NCI-H1048 (cell line): Measurements from ENCODE around the gene SLC2A4RG.
A peak's percentile ranks its signal among the peaks of the same experiment; 100 is the strongest.

Experiments
- DNase-seq: peaks from one replicate; lab custom pipeline; 2025; lab: John Stamatoyannopoulos, UW

SLC2A4RG gene

GRCh38 chr20:63699466-63700198 is 39.9 kb upstream of the SLC2A4RG start:
- DNase-seq: no peak

- no peak for DNase-seq
Observed at GRCh38 chr20:63700199-63701050, 39.2 kb upstream of the SLC2A4RG start.

GRCh38 chr20:63701051-63701328 is 38.6 kb upstream of the SLC2A4RG start:
- DNase-seq: no peak

- no peak for DNase-seq
Observed at GRCh38 chr20:63701329-63702035, 38.1 kb upstream of the SLC2A4RG start.

DNA sequence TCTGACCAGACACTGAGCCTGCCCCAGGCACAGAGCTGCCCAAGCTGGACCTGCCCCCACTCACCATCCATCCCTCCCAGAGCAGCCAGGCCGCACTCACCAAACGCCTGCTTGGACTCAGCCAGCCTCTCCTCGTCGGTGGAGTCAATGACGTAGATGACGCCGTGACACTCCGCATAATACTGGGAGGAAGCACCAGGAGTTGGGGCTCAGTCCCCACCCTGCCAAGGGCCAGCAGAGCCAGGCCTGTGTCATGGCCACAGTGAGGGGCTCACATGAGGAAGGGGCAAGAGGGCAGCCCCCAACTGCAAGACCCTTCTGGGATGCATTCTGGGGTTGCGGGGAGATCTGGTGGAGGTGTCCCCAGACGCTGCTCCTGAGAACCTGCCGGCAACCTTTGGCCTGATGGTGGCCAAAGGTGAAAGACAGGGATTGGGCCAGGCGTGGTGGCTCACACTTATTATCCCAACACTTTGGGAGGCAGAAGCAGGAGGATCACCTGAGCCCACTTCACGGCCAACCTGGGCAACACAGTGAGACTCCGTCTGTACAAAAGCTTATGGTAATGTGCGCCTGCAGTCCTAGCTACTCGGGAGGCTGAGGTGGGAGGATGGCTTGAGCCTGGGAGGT is 37.4 kb upstream of the SLC2A4RG start:
- DNase-seq: no peak

- no peak for DNase-seq
Observed at GRCh38 chr20:63702751-63703470, 36.7 kb upstream of the SLC2A4RG start.

DNA sequence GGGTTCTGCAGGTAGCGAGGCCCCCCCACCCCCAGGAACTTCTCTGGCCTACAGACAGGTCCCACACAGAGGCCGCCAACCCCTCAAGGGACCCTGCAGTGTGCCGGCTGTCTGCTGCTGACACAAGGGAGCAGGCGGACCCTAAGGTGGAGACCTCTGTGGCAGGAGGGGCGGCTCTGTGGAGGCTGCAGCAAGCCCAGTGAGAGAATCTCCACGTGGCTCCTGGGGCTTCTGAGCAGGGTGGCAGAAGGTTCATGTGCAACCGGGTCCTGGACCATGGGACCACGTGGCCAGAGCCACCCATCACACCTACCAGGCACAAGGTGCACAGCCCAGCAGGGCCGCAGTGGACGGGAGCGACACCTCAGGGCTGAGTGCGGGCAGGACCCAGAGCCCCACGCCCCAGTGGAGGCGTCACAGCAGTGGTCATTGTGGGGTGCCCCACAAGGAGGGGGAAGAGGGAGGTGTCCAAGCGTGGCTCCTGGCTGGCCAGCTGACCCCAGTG is 36.1 kb upstream of the SLC2A4RG start:
- no peak for DNase-seq

DNA sequence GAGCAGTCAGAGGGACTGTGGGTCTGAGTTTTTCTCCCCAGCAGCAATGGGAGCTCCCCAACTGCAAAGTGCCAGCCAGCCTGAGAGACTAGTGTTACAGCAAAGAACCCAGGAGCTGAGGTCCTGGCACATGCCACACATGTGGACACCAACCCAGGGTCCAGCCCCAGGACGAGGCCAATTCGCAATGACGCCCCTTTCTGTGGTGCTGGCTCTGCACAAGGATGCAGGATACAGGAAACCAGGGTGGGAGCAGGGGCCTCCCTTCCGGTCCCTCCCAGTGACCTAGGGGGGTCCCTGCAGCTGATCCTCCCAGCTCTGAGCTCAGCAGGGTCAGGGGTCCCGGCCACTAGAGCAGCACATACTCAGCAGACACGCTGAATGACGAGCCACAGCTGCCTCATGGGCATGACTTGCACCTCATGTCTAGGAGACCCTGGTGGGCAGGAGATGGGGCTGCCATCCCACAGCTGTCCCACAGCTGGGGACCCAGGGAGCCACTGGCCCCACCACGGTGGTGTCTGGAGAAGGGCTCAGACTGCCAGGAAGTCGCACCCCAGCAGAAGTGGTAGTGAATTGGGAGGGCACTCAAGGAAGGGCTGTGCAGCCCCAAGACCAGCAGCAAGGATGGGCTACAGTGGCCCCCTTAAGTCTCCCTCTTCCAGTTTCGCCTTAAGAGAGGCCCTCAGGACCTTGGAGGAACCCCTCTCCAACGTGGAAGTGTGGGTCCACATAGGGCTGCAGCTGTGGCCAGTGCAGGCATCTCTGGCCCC is 35.4 kb upstream of the SLC2A4RG start:
- no peak for DNase-seq

GRCh38 chr20:63704749-63705117 is 34.8 kb upstream of the SLC2A4RG start:
- no peak for DNase-seq

DNA sequence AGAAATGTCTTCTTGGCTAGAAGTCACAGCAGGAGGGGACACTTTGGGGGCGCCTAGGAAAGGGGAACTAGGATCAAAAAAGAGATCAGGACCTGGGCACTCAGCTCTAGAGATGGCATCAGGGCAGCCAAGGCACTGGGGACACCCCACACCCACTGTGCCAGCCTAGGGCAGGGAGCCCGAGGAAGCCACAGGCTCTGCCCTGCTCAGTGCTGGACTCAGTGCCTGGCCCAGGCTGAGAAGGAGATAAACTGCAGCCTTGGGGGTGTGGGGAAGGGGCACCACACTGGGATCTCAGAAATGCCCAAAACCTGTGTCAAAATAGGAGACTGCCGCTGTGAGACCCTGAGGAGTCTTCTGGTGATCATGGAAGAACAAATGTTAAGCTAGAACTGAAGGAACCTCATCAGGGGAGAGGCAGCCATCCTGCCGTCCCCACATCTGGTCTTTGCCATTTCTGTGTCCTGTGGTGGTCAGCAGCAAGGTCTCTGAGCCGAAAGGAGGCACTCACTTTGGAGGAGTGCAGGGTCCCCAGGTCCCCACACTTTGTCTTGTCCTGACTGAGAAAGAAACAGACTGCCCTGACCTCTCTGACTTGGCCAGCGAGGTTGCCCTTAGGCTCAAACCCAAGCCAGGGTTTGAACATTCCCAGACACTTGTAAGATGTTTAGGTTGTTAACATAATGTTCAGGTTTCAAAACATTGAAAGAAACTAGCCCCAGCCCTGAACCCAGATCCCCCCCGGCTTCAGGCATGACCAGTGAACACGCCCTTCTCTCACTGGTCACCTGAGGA is 34.1 kb upstream of the SLC2A4RG start:
- no peak for DNase-seq

- no peak for DNase-seq
Observed at GRCh38 chr20:63706027-63706695, 33.4 kb upstream of the SLC2A4RG start.

- DNase-seq: no peak
Observed at GRCh38 chr20:63706852-63707557, 32.6 kb upstream of the SLC2A4RG start.

GRCh38 chr20:63707558-63708300 is 31.8 kb upstream of the SLC2A4RG start, which contains the start of the genes ARFRP1 and ZGPAT:
Gene ARFRP1 (minus strand): TSS chr20:63707976. CDS start chr20:63707091, 885 bp downstream.
Gene ZGPAT (plus strand): TSS chr20:63708039. CDS start chr20:63708581, 542 bp downstream.
- DNase-seq: peak; percentile 20

DNA sequence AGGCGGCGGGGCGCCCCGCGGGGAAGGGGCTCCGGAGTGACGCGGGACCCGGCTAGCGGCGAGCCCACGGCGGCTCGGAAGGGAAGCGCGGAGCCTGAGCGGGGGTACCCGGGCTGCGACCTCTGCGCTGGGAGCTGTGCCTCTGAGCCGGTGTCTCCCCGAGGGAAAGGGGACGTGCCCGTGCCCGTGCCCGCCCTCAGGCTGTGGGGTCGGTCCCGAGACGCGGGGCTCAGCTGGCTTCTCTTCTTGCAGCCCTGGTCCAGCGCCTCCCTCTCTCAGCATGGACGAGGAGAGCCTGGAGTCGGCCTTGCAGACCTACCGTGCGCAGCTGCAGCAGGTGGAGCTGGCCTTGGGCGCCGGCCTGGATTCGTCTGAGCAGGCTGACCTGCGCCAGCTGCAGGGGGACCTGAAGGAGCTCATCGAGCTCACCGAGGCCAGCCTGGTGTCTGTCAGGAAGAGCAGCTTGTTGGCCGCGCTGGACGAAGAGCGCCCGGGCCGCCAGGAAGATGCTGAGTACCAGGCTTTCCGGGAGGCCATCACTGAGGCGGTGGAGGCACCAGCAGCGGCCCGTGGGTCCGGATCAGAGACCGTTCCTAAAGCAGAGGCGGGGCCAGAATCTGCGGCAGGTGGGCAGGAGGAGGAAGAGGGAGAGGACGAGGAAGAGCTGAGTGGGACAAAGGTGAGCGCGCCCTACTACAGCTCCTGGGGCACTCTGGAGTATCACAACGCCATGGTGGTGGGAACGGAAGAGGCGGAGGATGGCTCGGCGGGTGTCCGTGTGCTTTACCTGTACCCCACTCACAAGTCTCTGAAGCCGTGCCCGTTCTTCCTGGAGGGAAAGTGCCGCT is 31.1 kb upstream of the SLC2A4RG start:
- no peak for DNase-seq

DNA sequence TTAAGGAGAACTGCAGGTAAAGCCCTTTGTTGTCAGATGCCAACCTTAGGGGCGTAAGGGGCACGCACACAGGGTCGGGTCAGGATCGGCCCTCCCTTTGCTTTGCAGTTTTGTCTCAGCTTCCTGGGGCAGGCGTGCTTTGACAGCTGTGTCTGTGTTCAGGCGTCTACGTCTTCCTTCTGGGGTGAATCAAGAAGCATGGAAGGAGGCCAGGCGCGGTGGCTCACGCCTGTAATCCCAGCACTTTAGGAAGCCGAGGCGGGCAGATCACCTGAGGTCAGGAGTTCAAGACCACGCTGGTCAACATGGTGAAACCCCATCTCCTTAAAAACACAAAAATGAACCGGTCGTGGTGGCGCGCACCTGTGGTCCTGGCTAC is 30.4 kb upstream of the SLC2A4RG start:
- DNase-seq: no peak

GRCh38 chr20:63711085-63711645 is 28.4 kb upstream of the SLC2A4RG start:
- DNase-seq: no peak

- no peak for DNase-seq
Observed at GRCh38 chr20:63712191-63712590, 27.4 kb upstream of the SLC2A4RG start.
